Activated effector memory CD4-positive, alpha-beta T cell treated with Interleukin-2 at 50 U/mL for 16 hours (primary cell): ENCODE results near the gene NOL8.

Experiments used
- DNase-seq: peaks from one replicate; pipeline ENCODE4 v3.0.0-alpha.2; 2020

NOL8 gene

DNA sequence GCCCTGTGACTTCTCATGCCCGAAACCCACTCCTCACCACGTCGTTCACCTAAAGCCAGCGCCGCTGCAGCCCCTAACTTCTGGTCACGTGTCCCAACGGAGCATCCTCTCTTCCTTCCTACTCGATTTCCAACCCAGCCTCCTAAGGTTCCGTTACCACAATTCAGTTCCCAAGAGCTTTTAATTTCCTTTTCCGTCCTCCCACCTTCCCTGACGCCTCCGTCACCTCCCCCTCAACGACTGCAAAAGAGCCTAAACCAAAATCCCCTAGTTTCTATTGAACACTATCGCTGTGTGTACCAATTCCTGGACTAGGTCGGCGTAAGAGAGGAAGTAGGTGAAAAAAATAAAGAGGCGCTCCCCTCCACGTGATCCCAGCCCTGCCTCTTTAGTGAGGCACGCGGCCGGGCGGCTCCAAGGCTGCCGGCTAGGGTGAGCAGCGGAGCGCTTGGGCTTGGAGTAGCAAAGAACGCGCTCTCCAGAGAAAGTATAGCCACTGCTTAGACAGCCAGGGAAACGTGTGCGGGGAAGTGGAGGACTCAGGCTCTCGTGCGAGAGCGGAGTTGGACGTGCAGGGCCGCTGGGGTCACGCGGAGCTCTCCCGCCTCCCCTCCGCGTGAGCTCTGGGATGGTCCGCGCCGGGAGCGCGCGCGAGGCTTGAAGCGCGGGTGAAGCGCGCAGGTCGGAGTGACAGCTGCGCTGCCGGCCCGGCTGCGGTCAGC is at the start of gene NOL8, which contains the start of gene CENPP:
NOL8 (minus strand) TSS at position 82 of the 722 bp plus-strand sequence. CDS start 1,189 bp downstream, outside the sequence.
CENPP (plus strand) TSS at position 685 of the 722 bp plus-strand sequence.
- peak; percentile 77 for DNase-seq

DNA sequence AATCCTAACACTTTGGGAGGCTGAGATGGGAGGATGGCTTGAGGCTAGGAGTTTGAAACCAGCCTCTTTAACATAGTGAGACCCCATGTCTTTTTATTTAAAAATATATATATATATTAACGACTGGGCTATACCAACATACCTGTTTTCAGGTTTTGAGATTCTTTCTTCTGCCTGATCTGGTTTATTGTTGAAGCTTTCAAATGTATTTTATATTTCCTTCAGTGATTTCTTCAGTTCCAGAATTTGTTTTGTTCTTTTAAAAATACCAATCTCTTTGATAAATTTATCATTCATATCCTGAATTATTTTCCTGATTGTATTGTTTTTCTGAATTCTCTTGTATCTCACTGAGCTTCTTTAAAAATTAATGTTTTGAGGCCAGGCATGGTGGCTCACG is 48.0 kb upstream of the NOL8 start:
- no peak for DNase-seq

DNA sequence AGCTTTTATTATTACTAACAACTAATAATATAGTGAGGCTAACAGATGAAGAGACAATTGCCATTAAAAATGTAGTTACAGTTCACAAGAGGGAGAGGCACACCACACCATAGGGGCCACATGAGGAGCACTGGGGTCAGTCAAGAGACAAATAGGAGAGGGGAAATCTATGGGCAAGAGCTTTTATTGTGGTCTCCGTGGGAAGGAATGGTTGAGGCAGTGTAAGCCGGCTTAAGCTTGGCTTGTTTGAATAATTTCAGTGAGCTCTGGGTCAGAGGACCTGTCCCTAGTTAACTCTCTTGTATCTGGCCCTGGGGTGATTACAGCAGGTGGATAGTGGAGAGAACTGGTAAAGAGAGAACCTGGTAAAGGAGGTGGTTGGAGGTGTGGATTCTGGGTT is 43.9 kb upstream of the NOL8 start:
- no peak for DNase-seq

- DNase-seq: no peak
Observed at GRCh38 chr9:92360083-92360482, 34.9 kb upstream of the NOL8 start.

DNA sequence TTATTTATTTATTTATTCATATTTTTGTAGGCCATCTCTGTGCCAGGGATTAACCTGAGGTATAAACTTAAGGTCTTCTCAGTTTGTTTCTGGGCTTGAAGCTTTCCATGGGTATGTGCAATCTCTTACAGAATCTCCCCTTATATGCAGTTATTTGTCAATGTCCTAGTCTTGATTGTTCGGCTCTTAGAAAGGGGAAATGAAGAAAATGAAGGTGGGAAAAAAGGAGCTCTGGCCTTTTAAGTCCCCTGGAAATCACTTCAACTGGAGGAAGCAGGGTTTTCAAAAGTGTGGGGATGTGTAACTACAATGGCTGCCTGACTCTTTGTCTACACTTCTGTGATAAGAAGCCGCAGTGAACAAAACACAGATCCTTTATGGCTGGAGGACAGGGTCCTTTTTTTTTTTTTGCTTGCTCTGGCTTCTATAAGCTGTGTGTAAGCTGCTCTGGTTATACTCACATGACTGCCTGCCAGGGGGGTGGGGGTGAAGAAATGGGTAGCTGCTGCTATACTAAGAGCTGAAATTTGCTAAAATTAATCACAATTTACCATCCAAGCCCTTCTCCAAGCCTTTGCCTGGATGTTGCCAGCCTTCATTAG is 34.3 kb upstream of the NOL8 start:
- DNase-seq: no peak

- DNase-seq: no peak
Observed at GRCh38 chr9:92353051-92353450, 27.9 kb upstream of the NOL8 start.

GRCh38 chr9:92350740-92351133 is 25.6 kb upstream of the NOL8 start:
- no peak for DNase-seq

GRCh38 chr9:92349771-92350739 is 24.9 kb upstream of the NOL8 start:
- DNase-seq: no peak

- DNase-seq: no peak
Observed at GRCh38 chr9:92345582-92345981, 20.4 kb upstream of the NOL8 start.

GRCh38 chr9:92342825-92343488 is 17.8 kb upstream of the NOL8 start:
- DNase-seq: no peak

GRCh38 chr9:92341578-92341977 is 16.4 kb upstream of the NOL8 start:
- DNase-seq: no peak

GRCh38 chr9:92333282-92333634 is 8.1 kb upstream of the NOL8 start:
- no peak for DNase-seq

GRCh38 chr9:92332577-92333281 is 7.6 kb upstream of the NOL8 start:
- DNase-seq: no peak

DNA sequence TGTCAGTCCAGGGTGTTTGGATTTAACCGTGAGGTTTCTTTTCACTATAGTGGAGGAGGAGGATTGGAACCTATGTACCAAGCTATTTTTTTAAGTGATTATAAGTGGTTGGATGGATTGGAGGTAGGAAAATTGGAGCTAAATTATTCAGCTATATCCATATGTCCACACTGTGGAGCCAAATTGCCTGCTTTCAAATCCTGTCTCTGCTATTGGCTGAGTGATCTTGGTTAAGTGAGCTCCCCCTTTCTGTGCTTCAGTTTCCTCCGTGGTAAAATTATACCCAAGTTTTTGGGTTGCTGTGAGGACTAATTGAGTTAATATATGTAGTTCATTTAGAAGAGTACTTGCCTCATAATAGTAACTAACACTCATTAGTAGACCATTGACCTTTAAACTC is 3.1 kb upstream of the NOL8 start:
- DNase-seq: no peak

- DNase-seq: no peak
Observed at GRCh38 chr9:92327283-92327850, 2.2 kb upstream of the NOL8 start.

DNA sequence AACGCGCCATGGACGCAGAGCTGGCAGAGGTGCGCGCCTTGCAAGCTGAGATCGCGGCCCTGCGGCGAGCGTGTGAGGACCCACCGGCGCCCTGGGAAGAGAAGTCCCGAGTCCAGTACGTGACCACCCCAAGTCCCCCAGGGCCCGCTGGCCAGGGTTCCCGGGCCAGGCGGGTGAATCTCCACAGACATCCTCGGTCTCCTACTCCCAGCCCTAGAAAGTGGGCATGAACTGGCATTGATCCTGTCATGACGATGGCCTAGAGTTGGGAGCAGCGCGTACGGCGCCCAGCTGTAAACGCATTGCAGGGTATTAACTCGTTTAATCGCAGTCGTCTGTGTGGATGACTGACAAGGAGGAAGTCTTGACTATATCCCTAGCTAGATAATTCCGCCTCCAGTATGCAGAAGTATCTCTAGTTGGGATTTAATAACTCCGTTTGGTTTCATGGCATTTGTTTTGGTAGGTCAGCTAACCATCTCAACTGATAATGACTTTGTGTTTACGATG is 896 bp upstream of the NOL8 start:
- DNase-seq: no peak

DNA sequence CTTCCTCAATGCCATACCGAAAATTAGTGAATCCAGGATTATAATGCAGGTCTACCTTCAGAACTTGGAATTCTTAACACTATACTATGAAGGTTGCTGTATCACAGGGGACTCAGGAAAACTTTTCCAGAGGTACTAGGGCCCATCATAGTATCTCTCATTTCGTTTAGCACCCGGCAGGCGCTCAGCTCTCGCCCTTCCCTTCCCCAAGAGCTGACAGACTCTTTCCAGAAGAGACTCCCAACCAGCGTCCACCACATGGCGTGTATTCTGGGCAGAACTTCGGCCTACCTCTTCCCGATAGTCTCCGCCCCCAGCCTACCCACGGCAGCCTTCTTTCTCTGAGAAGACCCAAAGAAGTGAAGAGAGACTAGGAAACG is 271 bp downstream of the NOL8 start:
- no peak for DNase-seq

DNA sequence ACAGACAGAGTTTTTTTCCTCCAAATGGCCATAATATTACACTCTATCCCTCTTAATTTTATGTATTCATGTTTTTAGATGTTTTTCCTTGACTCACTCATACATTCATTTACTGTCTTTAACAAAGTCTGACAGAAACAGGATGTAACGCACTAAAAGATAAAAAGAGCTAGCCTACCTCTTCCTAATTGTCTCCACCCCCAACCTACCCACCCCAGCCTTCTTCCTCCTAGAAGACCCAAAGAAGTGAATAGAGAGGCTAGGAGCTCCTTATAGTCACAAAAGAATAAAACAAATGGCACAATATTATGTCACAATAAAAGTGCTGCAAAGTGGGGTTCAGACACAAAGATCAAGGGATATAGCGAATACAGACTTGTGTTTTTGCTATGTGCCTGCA is 719 bp downstream of the NOL8 start:
- DNase-seq: no peak

DNA sequence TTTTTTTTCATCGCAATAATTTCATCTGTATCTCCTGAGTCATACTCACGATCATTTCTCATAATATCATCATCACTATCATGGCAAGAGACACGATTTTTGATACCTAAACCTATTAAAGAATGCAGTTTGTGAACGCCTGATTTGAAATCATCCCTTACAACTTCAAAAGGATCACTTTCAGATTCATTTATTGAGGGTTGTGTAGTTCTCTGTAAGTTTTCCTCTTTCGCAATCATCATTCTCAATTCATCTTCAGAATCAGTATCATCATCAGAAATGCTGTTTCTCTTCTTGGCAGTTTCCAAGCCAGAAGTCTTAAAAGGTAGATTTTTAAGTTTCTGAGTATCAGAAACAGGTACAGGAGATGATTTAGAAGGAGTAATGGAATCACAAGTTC is 9.7 kb downstream of the NOL8 start:
- DNase-seq: no peak

DNA sequence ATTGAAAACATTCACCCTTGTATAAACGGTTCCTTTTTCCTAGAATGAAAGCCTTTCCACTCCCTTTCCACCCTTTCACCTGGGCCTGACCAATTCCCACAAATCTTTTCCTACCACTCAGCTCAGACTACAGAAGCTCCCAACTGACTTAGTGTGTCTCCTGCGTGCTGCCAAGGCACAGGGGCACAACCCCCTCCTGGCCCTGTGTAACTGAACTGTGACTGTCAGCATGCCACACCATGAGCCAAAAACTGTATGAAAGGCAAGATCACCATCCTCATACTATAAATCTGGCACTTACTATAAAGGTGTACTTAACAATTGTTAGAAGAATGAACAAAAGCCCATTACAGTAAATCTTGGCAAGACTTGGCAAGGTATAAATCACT is 11.5 kb downstream of the NOL8 start:
- no peak for DNase-seq

- no peak for DNase-seq
Observed at GRCh38 chr9:92312887-92313623, 12.1 kb downstream of the NOL8 start.
